ENCODE measurements around the gene CTNNA1.
"Not testable (repeated sequence)": the region's sequence is repeated elsewhere in the genome, so short reads cannot be mapped to it uniquely, and the experiment has no call there.

Gene CTNNA1

GRCh38 chr5:138913773-138914172, 160.5 kb downstream of the CTNNA1 start:
- TF ChIP-seq ZNF274 (IDR thresholded peaks at IDR 0.05; ENCODE audit: low read depth, low read length) (no peak), SUZ12 (IDR thresholded peaks at IDR 0.05; ENCODE audit: extremely low read depth, insufficient read depth, insufficient read length) (no peak), YY1 (IDR thresholded peaks at IDR 0.05; ENCODE audit: insufficient read depth, insufficient read length) (no peak)
- no peaks in the 10 kb centered on the region for H3K27me3 ChIP-seq (ENCODE audit: insufficient read depth, insufficient read length)
- no peak for DNase-seq (ENCODE audit: low read depth, low spot score)
- H3K4me3 ChIP-seq (ENCODE audit: insufficient read length, low read depth): no peak overlapping the region
- H3K4me1 ChIP-seq (ENCODE audit: insufficient read depth, insufficient read length): peaks cover 3% of the 10 kb centered on the region
- no peaks in the 10 kb centered on the region for H3K9me3 ChIP-seq (ENCODE audit: insufficient read depth, low read length)
- peaks cover 26% of the 10 kb centered on the region for H3K36me3 ChIP-seq (ENCODE audit: insufficient read depth, insufficient read length, low read length)
- H3K9ac ChIP-seq (ENCODE audit: insufficient read length, low read depth): no peak overlapping the region

- no peaks in the 10 kb centered on the region for H3K9me3 ChIP-seq (ENCODE audit: insufficient read depth, low read length)
Measured at GRCh38 chr5:138914338-138914737, 161.1 kb downstream of the CTNNA1 start.

GRCh38 chr5:138918686-138919085, 165.5 kb downstream of the CTNNA1 start:
- Histone ChIP-seq H3K9ac (ENCODE audit: insufficient read length, low read depth) (no peak overlapping the region), H3K36me3 (ENCODE audit: insufficient read depth, insufficient read length, low read length) (peaks cover 25% of the 10 kb centered on the region), H3K9me3 (ENCODE audit: insufficient read depth, low read length) (no peaks in the 10 kb centered on the region), H3K27me3 (ENCODE audit: insufficient read depth, insufficient read length) (no peaks in the 10 kb centered on the region), H3K4me3 (ENCODE audit: insufficient read length, low read depth) (no peak overlapping the region), H3K4me1 (ENCODE audit: insufficient read depth, insufficient read length) (peaks cover 3% of the 10 kb centered on the region)
- no peak for DNase-seq (ENCODE audit: low read depth, low spot score)
- TF ChIP-seq SUZ12 (IDR thresholded peaks at IDR 0.05; ENCODE audit: extremely low read depth, insufficient read depth, insufficient read length): no peak
- TF ChIP-seq YY1 (IDR thresholded peaks at IDR 0.05; ENCODE audit: insufficient read depth, insufficient read length): no peak
- no peak for TF ChIP-seq ZNF274 (IDR thresholded peaks at IDR 0.05; ENCODE audit: low read depth, low read length)

More at GRCh38 chr5:138914338-138914737, 161.1 kb downstream of the CTNNA1 start:
- no peaks in the 10 kb centered on the region for H3K27me3 ChIP-seq (ENCODE audit: insufficient read depth, insufficient read length)
- peaks cover 3% of the 10 kb centered on the region for H3K4me1 ChIP-seq (ENCODE audit: insufficient read depth, insufficient read length)
- no peak overlapping the region for H3K9ac ChIP-seq (ENCODE audit: insufficient read length, low read depth)
- no peak overlapping the region for H3K4me3 ChIP-seq (ENCODE audit: insufficient read length, low read depth)
- no peak for DNase-seq (ENCODE audit: low read depth, low spot score)
- H3K36me3 ChIP-seq (ENCODE audit: insufficient read depth, insufficient read length, low read length): peaks cover 27% of the 10 kb centered on the region
- TF ChIP-seq YY1 (IDR thresholded peaks at IDR 0.05; ENCODE audit: insufficient read depth, insufficient read length): no peak

GRCh38 chr5:138920181-138920580, 167.0 kb downstream of the CTNNA1 start:
- H3K9me3 ChIP-seq (ENCODE audit: insufficient read depth, low read length): no peaks in the 10 kb centered on the region
- no peak overlapping the region for H3K9ac ChIP-seq (ENCODE audit: insufficient read length, low read depth)
- H3K4me1 ChIP-seq (ENCODE audit: insufficient read depth, insufficient read length): peaks cover 3% of the 10 kb centered on the region
- H3K4me3 ChIP-seq (ENCODE audit: insufficient read length, low read depth): no peak overlapping the region
- no peaks in the 10 kb centered on the region for H3K27me3 ChIP-seq (ENCODE audit: insufficient read depth, insufficient read length)
- DNase-seq (ENCODE audit: low read depth, low spot score): no peak
- peaks cover 37% of the 10 kb centered on the region for H3K36me3 ChIP-seq (ENCODE audit: insufficient read depth, insufficient read length, low read length)
- TF ChIP-seq SUZ12 (IDR thresholded peaks at IDR 0.05; ENCODE audit: extremely low read depth, insufficient read depth, insufficient read length): no peak
- TF ChIP-seq YY1 (IDR thresholded peaks at IDR 0.05; ENCODE audit: insufficient read depth, insufficient read length): no peak
- TF ChIP-seq ZNF274 (IDR thresholded peaks at IDR 0.05; ENCODE audit: low read depth, low read length): no peak

GRCh38 chr5:138921362-138921761, 168.1 kb downstream of the CTNNA1 start:
- H3K36me3 ChIP-seq (ENCODE audit: insufficient read depth, insufficient read length, low read length): peaks cover 48% of the 10 kb centered on the region

GRCh38 chr5:138922494-138922893, 169.3 kb downstream of the CTNNA1 start:
- Histone ChIP-seq H3K36me3 (ENCODE audit: insufficient read depth, insufficient read length, low read length) (peaks cover 55% of the 10 kb centered on the region), H3K27me3 (ENCODE audit: insufficient read depth, insufficient read length) (no peaks in the 10 kb centered on the region), H3K9ac (ENCODE audit: insufficient read length, low read depth) (no peak overlapping the region), H3K9me3 (ENCODE audit: insufficient read depth, low read length) (no peaks in the 10 kb centered on the region), H3K4me1 (ENCODE audit: insufficient read depth, insufficient read length) (peaks cover 3% of the 10 kb centered on the region), H3K4me3 (ENCODE audit: insufficient read length, low read depth) (no peak overlapping the region)
- no peak for TF ChIP-seq YY1 (IDR thresholded peaks at IDR 0.05; ENCODE audit: insufficient read depth, insufficient read length)
- no peak for TF ChIP-seq ZNF274 (IDR thresholded peaks at IDR 0.05; ENCODE audit: low read depth, low read length)
- no peak for TF ChIP-seq SUZ12 (IDR thresholded peaks at IDR 0.05; ENCODE audit: extremely low read depth, insufficient read depth, insufficient read length)
- no peak for DNase-seq (ENCODE audit: low read depth, low spot score)

More at GRCh38 chr5:138921362-138921761, 168.1 kb downstream of the CTNNA1 start:
- not testable (repeated sequence) for H3K9me3 ChIP-seq (ENCODE audit: insufficient read depth, low read length); DNase-seq (ENCODE audit: low read depth, low spot score); H3K9ac ChIP-seq (ENCODE audit: insufficient read length, low read depth); H3K4me3 ChIP-seq (ENCODE audit: insufficient read length, low read depth); H3K27me3 ChIP-seq (ENCODE audit: insufficient read depth, insufficient read length); H3K4me1 ChIP-seq (ENCODE audit: insufficient read depth, insufficient read length)

GRCh38 chr5:138925090-138925635, 171.9 kb downstream of the CTNNA1 start:
- H3K9me3 ChIP-seq (ENCODE audit: insufficient read depth, low read length): no peaks in the 10 kb centered on the region
- no peaks in the 10 kb centered on the region for H3K4me1 ChIP-seq (ENCODE audit: insufficient read depth, insufficient read length)
- H3K9ac ChIP-seq (ENCODE audit: insufficient read length, low read depth): no peak overlapping the region
- H3K27me3 ChIP-seq (ENCODE audit: insufficient read depth, insufficient read length): no peaks in the 10 kb centered on the region
- DNase-seq (ENCODE audit: low read depth, low spot score): no peak
- TF ChIP-seq YY1 (IDR thresholded peaks at IDR 0.05; ENCODE audit: insufficient read depth, insufficient read length) (no peak), ZNF274 (IDR thresholded peaks at IDR 0.05; ENCODE audit: low read depth, low read length) (no peak), SUZ12 (IDR thresholded peaks at IDR 0.05; ENCODE audit: extremely low read depth, insufficient read depth, insufficient read length) (no peak)
- no peak overlapping the region for H3K4me3 ChIP-seq (ENCODE audit: insufficient read length, low read depth)
- peaks cover 64% of the 10 kb centered on the region for H3K36me3 ChIP-seq (ENCODE audit: insufficient read depth, insufficient read length, low read length)

- TF ChIP-seq SUZ12 (IDR thresholded peaks at IDR 0.05; ENCODE audit: extremely low read depth, insufficient read depth, insufficient read length) (no peak), ZNF274 (IDR thresholded peaks at IDR 0.05; ENCODE audit: low read depth, low read length) (no peak), YY1 (IDR thresholded peaks at IDR 0.05; ENCODE audit: insufficient read depth, insufficient read length) (no peak)
- Histone ChIP-seq H3K9ac (ENCODE audit: insufficient read length, low read depth) (no peak overlapping the region), H3K36me3 (ENCODE audit: insufficient read depth, insufficient read length, low read length) (peaks cover 73% of the 10 kb centered on the region), H3K27me3 (ENCODE audit: insufficient read depth, insufficient read length) (no peaks in the 10 kb centered on the region), H3K4me3 (ENCODE audit: insufficient read length, low read depth) (no peak overlapping the region), H3K9me3 (ENCODE audit: insufficient read depth, low read length) (no peaks in the 10 kb centered on the region), H3K4me1 (ENCODE audit: insufficient read depth, insufficient read length) (no peaks in the 10 kb centered on the region)
- DNase-seq (ENCODE audit: low read depth, low spot score): no peak
Measured at GRCh38 chr5:138926257-138926656, 173.0 kb downstream of the CTNNA1 start.
